Progenitor cell of endocrine pancreas (in vitro differentiated cells): Measurements from ENCODE around the gene KRTAP22-1. TPM values are rescaled to one million over a fixed set of nuclear protein-coding genes. Genes with fewer than 3 reads are reported as not detected.

ENCODE experiments used
- DNase-seq: peaks from one replicate; pipeline ENCODE4 v3.0.0; 2021; ENCODE audit warnings: low spot score; ENCODE audit not compliant: unreplicated experiment
- H3K27ac Mint-ChIP-seq: 2 replicates; pipeline ENCODE4 v1.8.0; 2021; ENCODE audit warnings: mild to moderate bottlenecking, moderate library complexity, mixed read lengths
- H3K27me3 Mint-ChIP-seq: 2 replicates; pipeline ENCODE4 v1.8.0; 2021; ENCODE audit warnings: mixed read lengths
- H3K36me3 Mint-ChIP-seq: 2 replicates; pipeline ENCODE4 v1.8.0; 2022; ENCODE audit warnings: mixed read lengths; ENCODE audit not compliant: insufficient read depth
- H3K4me1 Mint-ChIP-seq: 2 replicates; pipeline ENCODE4 v1.8.0; 2021; ENCODE audit warnings: low read depth, mixed read lengths
- H3K4me3 Mint-ChIP-seq: 2 replicates; pipeline ENCODE4 v1.8.0; 2021; ENCODE audit warnings: low read depth, mild to moderate bottlenecking, moderate library complexity, mixed read lengths
- H3K9me3 Mint-ChIP-seq: 2 replicates; pipeline ENCODE4 v1.8.0; 2021; ENCODE audit warnings: low read depth, mixed read lengths
- total RNA-seq: library from RNA; stranded (reverse); gene quantifications from 2 replicates; pipeline ENCODE4 v1.2.1, GENCODE V29; 2021
- TF ChIP-seq, protein P1 (sequence below): fragments of 200-600 bp; sonication (generic); IDR thresholded peaks from one replicate; pipeline ENCODE4 v1.5.0; 2021; ENCODE audit warnings: antibody characterized with exemption, mild to moderate bottlenecking; ENCODE audit not compliant: unreplicated experiment

Gene KRTAP22-1
- total RNA-seq, 1 donor from 2014 or later, result not detected

DNA sequence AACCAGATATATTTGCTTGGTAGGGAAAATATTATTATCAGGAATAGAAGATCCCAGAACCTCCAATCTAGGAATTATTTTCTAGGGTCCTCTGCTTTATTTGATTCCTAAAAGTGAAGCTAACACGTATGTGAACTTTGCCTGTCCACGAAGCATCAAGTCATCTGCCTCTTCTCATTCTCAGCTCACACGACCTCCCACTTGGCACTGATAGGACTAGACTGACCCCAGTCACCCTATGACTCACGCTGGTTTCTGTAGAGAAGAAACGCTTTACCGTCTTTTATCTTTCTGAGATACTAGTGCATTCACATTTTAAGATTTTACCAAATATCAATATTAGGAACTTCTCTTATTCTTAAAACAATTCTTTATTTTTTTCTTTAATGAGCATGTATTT is 37.8 kb upstream of the KRTAP22-1 start:
- Mint-ChIP-seq H3K4me1 (no peaks in the 10 kb centered on the region), H3K9me3 (peaks cover 12% of the 10 kb centered on the region), H3K36me3 (no peaks in the 10 kb centered on the region), H3K27ac (no peak overlapping the region), H3K27me3 (no peaks in the 10 kb centered on the region), H3K4me3 (no peak overlapping the region)
- DNase-seq, result no peak
- TF ChIP-seq, protein P1, sequence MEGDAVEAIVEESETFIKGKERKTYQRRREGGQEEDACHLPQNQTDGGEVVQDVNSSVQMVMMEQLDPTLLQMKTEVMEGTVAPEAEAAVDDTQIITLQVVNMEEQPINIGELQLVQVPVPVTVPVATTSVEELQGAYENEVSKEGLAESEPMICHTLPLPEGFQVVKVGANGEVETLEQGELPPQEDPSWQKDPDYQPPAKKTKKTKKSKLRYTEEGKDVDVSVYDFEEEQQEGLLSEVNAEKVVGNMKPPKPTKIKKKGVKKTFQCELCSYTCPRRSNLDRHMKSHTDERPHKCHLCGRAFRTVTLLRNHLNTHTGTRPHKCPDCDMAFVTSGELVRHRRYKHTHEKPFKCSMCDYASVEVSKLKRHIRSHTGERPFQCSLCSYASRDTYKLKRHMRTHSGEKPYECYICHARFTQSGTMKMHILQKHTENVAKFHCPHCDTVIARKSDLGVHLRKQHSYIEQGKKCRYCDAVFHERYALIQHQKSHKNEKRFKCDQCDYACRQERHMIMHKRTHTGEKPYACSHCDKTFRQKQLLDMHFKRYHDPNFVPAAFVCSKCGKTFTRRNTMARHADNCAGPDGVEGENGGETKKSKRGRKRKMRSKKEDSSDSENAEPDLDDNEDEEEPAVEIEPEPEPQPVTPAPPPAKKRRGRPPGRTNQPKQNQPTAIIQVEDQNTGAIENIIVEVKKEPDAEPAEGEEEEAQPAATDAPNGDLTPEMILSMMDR, result no peak

DNA sequence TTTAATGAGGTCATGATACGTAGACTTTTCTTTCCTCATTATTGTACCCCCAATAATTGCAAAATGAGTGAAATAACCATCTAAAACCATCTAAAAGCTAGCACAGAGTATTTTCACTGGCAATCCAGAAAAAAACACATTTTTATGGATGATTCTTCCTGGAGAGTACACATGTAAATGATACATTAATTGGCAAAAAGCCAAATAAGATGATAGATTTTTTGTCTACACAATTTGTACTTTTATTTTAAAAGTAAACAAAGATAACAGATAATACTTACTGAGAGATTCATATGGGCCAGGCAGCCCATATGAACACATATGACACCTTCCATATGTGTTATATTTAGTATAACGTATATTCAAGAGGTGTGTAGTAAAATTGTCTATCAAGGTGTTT is 37.3 kb upstream of the KRTAP22-1 start:
- no peak overlapping the region for H3K4me3 Mint-ChIP-seq
- TF ChIP-seq, protein P1, result no peak
- peaks cover 13% of the 10 kb centered on the region for H3K9me3 Mint-ChIP-seq
- H3K27me3 Mint-ChIP-seq, result no peaks in the 10 kb centered on the region
- no peak for DNase-seq
- no peaks in the 10 kb centered on the region for H3K36me3 Mint-ChIP-seq
- H3K4me1 Mint-ChIP-seq, result no peaks in the 10 kb centered on the region
- no peak overlapping the region for H3K27ac Mint-ChIP-seq

DNA sequence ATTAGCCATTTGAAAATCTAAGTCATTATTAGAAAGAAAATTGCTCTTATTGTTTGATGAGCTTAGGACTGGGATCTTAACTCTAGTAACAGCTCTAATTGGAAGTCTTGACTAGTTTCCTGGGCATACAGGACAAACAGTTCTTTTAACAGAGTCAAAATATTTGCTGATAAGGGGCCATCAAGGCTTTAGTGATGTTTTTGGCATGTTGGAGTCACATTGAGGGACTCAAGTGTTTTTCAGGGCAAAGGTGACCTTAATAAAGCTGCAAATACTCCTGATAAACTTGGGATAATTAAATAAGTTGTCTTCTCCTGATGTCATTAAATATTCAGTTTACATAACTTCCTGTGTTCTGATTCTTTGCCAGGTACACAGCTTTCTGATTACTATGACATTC is 33.3 kb upstream of the KRTAP22-1 start:
- no peak for DNase-seq
- TF ChIP-seq, protein P1, result no peak
- H3K9me3 Mint-ChIP-seq, result peaks cover 18% of the 10 kb centered on the region
- H3K4me1 Mint-ChIP-seq, result no peaks in the 10 kb centered on the region
- no peak overlapping the region for H3K27ac Mint-ChIP-seq
- no peaks in the 10 kb centered on the region for H3K36me3 Mint-ChIP-seq
- peaks cover 3% of the 10 kb centered on the region for H3K27me3 Mint-ChIP-seq
- no peak overlapping the region for H3K4me3 Mint-ChIP-seq

DNA sequence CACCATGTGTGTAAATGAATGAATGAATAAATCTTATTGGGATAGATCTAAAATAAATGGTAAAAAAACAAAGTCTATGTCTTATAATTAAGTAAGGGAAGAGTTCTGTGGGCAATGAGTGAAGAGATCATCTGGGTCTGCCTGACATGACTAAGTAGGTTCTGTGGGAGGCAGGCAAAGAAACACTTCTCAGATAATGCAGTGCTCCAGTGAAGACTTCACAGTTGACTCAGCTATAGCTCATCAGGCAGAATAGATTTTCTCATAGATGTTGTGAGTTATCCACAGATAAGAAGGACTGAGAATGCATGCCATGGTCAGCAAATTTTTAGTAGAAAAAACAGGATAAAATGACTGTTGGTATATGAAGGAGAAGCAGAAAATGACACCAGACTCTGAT is 23.1 kb upstream of the KRTAP22-1 start:
- peaks cover 3% of the 10 kb centered on the region for H3K27me3 Mint-ChIP-seq
- TF ChIP-seq, protein P1, result no peak
- DNase-seq, result no peak
- no peaks in the 10 kb centered on the region for H3K36me3 Mint-ChIP-seq
- no peak overlapping the region for H3K4me3 Mint-ChIP-seq
- H3K9me3 Mint-ChIP-seq, result peaks cover 9% of the 10 kb centered on the region
- no peak overlapping the region for H3K27ac Mint-ChIP-seq
- H3K4me1 Mint-ChIP-seq, result no peaks in the 10 kb centered on the region

DNA sequence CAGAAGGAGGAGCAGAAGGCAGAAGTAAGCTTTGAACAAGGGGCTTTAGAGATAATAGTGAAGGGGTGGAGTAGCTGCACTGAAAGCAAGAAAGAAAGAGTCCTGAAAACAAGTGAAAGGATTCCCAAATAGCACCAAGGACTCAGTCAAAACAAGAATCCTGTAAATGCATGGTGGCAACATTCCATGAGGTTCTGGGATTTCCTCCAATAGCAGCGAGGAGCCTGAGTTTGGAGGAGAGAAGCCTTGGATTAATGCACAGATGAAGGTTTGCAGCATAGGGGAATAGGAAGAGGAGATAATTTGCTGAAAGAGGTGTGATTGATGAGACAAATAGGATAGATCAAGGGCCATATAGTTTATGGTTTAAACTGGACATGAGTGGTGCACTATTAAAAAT is 21.5 kb upstream of the KRTAP22-1 start:
- no peak for DNase-seq
- peaks cover 3% of the 10 kb centered on the region for H3K9me3 Mint-ChIP-seq
- no peak overlapping the region for H3K4me3 Mint-ChIP-seq
- H3K4me1 Mint-ChIP-seq, result no peaks in the 10 kb centered on the region
- no peaks in the 10 kb centered on the region for H3K36me3 Mint-ChIP-seq
- H3K27me3 Mint-ChIP-seq, result peaks cover 3% of the 10 kb centered on the region
- no peak overlapping the region for H3K27ac Mint-ChIP-seq
- TF ChIP-seq, protein P1, result no peak
